GM23248 (cell line): Measurements from ENCODE around the gene MAP3K19.

Experiments used
- EZH2 ChIP-seq: fragments of 200-600 bp; sonication (generic); IDR thresholded peaks from 2 replicates; pipeline ENCODE4 v1.6.1; 2018; ENCODE audit warnings: antibody characterized with exemption, mild to moderate bottlenecking; ENCODE audit not compliant: insufficient read depth, poor library complexity, severe bottlenecking
- EZH2phosphoT487 ChIP-seq: fragments of 200-600 bp; sonication (generic); IDR thresholded peaks from 2 replicates; pipeline ENCODE4 v1.6.1; 2018; ENCODE audit warnings: antibody characterized with exemption, moderate library complexity, mild to moderate bottlenecking, low read depth; ENCODE audit not compliant: insufficient read depth

- no peak for TF ChIP-seq EZH2phosphoT487
- TF ChIP-seq EZH2 = no peak
These were observed 129.8 kb downstream of the MAP3K19 start for GRCh38 chr2:134917360-134917865.
